CD4-positive, alpha-beta T cell (primary cell): Measurements from ENCODE around the gene PPP1R37. TPM values are rescaled to one million over a fixed set of nuclear protein-coding genes. Genes with fewer than 3 reads are reported as not detected.

Experiments
- ATAC-seq: fragments of 200-7000 bp; cut with Tn5 transposase; one replicate; pipeline ENCODE4 v1.10.0; 2022; ENCODE audit warnings: mild to moderate bottlenecking; ENCODE audit not compliant: poor library complexity
- CTCF ChIA-PET: fragments of 350-600 bp; sonication (Branson Sonifier 250); formaldehyde crosslinking; loops from one replicate; lab custom pipeline; 2021; ENCODE audit warnings: antibody characterized with exemption, inconsistent platforms; lab: Charles Lee
- POLR2A ChIA-PET: fragments of 350-600 bp; sonication (Branson Sonifier 250); formaldehyde crosslinking; loops from one replicate; lab custom pipeline; 2021; ENCODE audit warnings: antibody characterized with exemption, inconsistent platforms; lab: Charles Lee
- DNase-seq, 14 experiments: peaks; one replicate each; pipeline ENCODE4 v3.0.0-alpha.2; 2013 to 2020; ENCODE audit warnings: mixed read lengths in 2 of 14
- H3K27ac ChIP-seq, 2 donors: one replicate each; pipeline versions ENCODE4 v1.5.1 to v1.7.0; 2013; ENCODE audit warnings: low read length in 2 of 2, low read depth in 1 of 2, mild to moderate bottlenecking in 1 of 2
- H3K27me3 ChIP-seq, 2 experiments: 1 replicate in 1 of 2; 2 replicates in 1 of 2; pipeline versions ENCODE4 v1.6.1 to v1.7.0; 2013; ENCODE audit warnings: low read length in 2 of 2, control low read depth in 1 of 2, mild to moderate bottlenecking in 1 of 2, moderate library complexity in 1 of 2; ENCODE audit not compliant: insufficient read depth in 2 of 2, control insufficient read depth in 1 of 2
- H3K36me3 ChIP-seq: one replicate; pipeline ENCODE4 v1.6.1; 2013; ENCODE audit warnings: low read length, control low read depth; ENCODE audit not compliant: insufficient read depth
- H3K4me1 ChIP-seq: one replicate; pipeline ENCODE4 v1.6.1; 2013; ENCODE audit warnings: low read length, control low read depth; ENCODE audit not compliant: insufficient read depth
- H3K4me3 ChIP-seq: one replicate; pipeline ENCODE4 v1.5.1; 2013; ENCODE audit warnings: mild to moderate bottlenecking, low read length, moderate library complexity
- H3K9me3 ChIP-seq, 2 experiments: 1 replicate in 1 of 2; 2 replicates in 1 of 2; pipeline versions ENCODE4 v1.6.1 to v1.7.0; 2013; ENCODE audit warnings: low read length in 2 of 2, mild to moderate bottlenecking in 2 of 2, control low read depth in 1 of 2, moderate library complexity in 1 of 2; ENCODE audit not compliant: control insufficient read depth in 1 of 2, insufficient read depth in 1 of 2
- H3K27ac Mint-ChIP-seq: one replicate; pipeline ENCODE4 v1.8.0; 2020; ENCODE audit warnings: mixed read lengths
- H3K27me3 Mint-ChIP-seq: one replicate; pipeline ENCODE4 v1.8.0; 2021; ENCODE audit warnings: mixed read lengths
- H3K36me3 Mint-ChIP-seq: one replicate; pipeline ENCODE4 v1.8.0; 2021; ENCODE audit warnings: low read depth, mixed read lengths
- H3K4me1 Mint-ChIP-seq: one replicate; pipeline ENCODE4 v1.8.0; 2021; ENCODE audit warnings: low read depth, mixed read lengths
- H3K4me3 Mint-ChIP-seq: one replicate; pipeline ENCODE4 v1.8.0; 2020; ENCODE audit warnings: mild to moderate bottlenecking, mixed read lengths
- H3K9me3 Mint-ChIP-seq: one replicate; pipeline ENCODE4 v1.8.0; 2020; ENCODE audit warnings: mixed read lengths
- intact Hi-C, 2 experiments: fragments of 100-400 bp; cut with DNase I in 1 of 2; cut with micrococcal nuclease in 1 of 2; formaldehyde crosslinking; loops; one replicate each; pipeline versions ENCODE4 v1.15.1 to v1.9.0; 2023 to 2025; cut with DNase I, micrococcal nuclease
- total RNA-seq, 174 experiments: library from RNA in 2 of 174; stranded (reverse) in 2 of 174; gene quantifications; one replicate each; pipeline ENCODE4 v1.2.3 and lab custom pipeline; 2021 to 2026
- TF ChIP-seq, protein P1 (sequence below): fragments of 200-600 bp; IDR thresholded peaks from one replicate; pipeline ENCODE4 v1.8.0; 2022; ENCODE audit warnings: antibody characterized with exemption, mild to moderate bottlenecking

PPP1R37 gene
- total RNA-seq, 2 experiments from 2014 or later: 17.2 to 19.6 TPM

DNA sequence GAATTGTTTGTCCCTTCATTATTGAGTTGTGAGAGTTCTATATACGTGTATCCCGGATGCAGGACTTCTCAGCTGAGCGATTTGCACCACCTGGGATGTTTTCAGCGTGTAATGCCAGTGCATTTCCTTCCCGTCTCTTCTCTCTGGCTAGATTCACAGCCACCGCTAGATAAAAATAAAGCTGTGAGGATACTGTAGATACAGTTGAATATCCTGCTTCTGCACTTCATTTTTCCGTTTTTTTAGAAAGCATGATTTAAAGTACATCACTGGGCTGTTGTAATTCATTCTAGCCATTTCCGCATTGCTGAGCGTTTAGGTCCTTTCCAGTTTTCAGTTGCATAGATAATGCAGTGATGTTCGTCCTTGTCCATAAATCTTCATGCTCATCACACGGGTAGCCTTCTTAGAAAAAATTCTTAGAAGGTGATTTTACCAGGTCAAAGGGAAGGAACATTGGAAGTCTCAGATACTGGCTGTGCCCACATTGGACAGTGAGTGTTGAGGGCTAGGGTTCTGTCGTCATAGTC lies 14.7 kb downstream of the PPP1R37 start:
- DNase-seq: no peak
- POLR2A ChIA-PET: no interaction called here
- Histone ChIP-seq H3K27ac (no peak overlapping the region), H3K4me1 (peaks cover 35% of the 10 kb centered on the region), H3K27me3 (no peaks in the 10 kb centered on the region), H3K4me3 (no peak overlapping the region), H3K36me3 (no peaks in the 10 kb centered on the region), H3K9me3 (no peaks in the 10 kb centered on the region)
- no peak overlapping the region for H3K4me3 Mint-ChIP-seq
- ATAC-seq: no peak
- intact Hi-C loops: no loop called here
- no peak overlapping the region for H3K27ac Mint-ChIP-seq
- H3K4me1 Mint-ChIP-seq: peaks cover 39% of the 10 kb centered on the region
- H3K36me3 Mint-ChIP-seq: no peaks in the 10 kb centered on the region
- CTCF ChIA-PET: no interaction called here
- H3K9me3 Mint-ChIP-seq: no peaks in the 10 kb centered on the region
- TF ChIP-seq, protein P1, sequence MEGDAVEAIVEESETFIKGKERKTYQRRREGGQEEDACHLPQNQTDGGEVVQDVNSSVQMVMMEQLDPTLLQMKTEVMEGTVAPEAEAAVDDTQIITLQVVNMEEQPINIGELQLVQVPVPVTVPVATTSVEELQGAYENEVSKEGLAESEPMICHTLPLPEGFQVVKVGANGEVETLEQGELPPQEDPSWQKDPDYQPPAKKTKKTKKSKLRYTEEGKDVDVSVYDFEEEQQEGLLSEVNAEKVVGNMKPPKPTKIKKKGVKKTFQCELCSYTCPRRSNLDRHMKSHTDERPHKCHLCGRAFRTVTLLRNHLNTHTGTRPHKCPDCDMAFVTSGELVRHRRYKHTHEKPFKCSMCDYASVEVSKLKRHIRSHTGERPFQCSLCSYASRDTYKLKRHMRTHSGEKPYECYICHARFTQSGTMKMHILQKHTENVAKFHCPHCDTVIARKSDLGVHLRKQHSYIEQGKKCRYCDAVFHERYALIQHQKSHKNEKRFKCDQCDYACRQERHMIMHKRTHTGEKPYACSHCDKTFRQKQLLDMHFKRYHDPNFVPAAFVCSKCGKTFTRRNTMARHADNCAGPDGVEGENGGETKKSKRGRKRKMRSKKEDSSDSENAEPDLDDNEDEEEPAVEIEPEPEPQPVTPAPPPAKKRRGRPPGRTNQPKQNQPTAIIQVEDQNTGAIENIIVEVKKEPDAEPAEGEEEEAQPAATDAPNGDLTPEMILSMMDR: no peak
- no peaks in the 10 kb centered on the region for H3K27me3 Mint-ChIP-seq

DNA sequence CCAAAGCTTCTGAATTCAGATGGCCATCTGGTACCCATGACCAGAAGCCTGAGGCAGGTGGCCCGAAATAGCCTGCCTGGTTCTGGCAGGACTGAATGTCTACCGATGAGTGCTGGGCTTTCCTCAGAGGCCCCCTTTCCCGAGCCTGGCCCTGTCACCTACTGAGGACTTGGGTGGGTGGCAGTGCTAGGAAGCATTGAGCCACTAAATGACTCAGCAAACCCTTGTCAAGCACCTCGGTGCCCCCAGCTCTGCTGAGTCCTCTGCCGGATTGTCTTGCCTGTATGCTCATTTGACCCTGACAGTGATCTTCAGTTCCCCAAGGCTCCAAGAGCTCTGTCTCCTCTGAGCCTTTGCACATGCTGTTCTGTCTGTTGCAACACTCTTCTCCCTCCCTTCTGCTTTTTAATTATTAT lies 17.9 kb downstream of the PPP1R37 start:
- peaks cover 20% of the 10 kb centered on the region for H3K4me1 Mint-ChIP-seq
- no peak overlapping the region for H3K27ac Mint-ChIP-seq
- ChIA-PET POLR2A (no interaction called here), CTCF (no interaction called here)
- Histone ChIP-seq H3K9me3 (no peaks in the 10 kb centered on the region), H3K27ac (no peak overlapping the region), H3K36me3 (no peaks in the 10 kb centered on the region), H3K27me3 (no peaks in the 10 kb centered on the region), H3K4me3 (no peak overlapping the region), H3K4me1 (peaks cover 19% of the 10 kb centered on the region)
- DNase-seq: no peak
- no peak overlapping the region for H3K4me3 Mint-ChIP-seq
- TF ChIP-seq, protein P1: no peak
- H3K9me3 Mint-ChIP-seq: no peaks in the 10 kb centered on the region
- H3K36me3 Mint-ChIP-seq: no peaks in the 10 kb centered on the region
- ATAC-seq: no peak
- no peaks in the 10 kb centered on the region for H3K27me3 Mint-ChIP-seq
- intact Hi-C loops: no loop called here

DNA sequence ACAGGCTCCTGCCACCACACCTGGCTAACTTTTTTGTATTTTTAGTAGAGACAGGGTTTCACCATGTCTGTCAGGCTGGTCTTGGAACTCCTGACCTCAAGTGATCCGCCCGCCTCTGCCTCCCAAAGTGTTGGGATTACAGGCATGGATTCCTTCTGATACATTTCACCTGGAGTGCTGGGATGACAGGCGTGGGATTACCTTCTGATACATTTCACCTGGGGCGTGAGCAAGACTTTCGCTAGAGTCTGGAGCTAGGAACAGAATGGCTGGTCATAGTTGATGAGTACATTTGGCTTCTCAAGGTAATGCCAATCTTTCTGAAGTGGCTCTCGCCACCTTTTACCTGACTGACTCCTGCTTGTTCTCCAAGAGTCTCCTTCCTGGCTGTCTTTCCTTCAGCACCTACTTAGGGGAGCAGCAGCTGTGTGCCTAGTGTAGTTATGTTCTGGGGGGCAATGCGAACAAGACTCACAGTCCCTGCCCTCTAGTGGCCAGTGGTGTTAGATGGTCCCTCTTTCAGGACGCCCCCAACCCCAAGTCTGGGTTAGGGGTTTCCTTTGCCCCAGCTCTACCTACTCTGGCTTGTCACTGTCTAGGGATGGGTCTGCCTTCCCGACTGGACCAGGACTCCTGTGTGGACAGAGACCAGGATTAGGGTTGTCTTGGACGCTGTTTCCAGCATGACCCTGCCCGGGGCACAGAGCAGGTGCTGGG lies 19.3 kb downstream of the PPP1R37 start:
- Mint-ChIP-seq H3K27me3 (no peaks in the 10 kb centered on the region), H3K9me3 (no peaks in the 10 kb centered on the region), H3K36me3 (no peaks in the 10 kb centered on the region), H3K4me3 (no peak overlapping the region), H3K4me1 (peaks cover 31% of the 10 kb centered on the region), H3K27ac (no peak overlapping the region)
- no peak for DNase-seq
- no peak for ATAC-seq
- no peak overlapping the region for H3K4me3 ChIP-seq
- intact Hi-C loops: no loop called here
- H3K27ac ChIP-seq: no peak overlapping the region
- H3K36me3 ChIP-seq: no peaks in the 10 kb centered on the region
- H3K9me3 ChIP-seq: no peaks in the 10 kb centered on the region
- no peaks in the 10 kb centered on the region for H3K27me3 ChIP-seq
- ChIA-PET CTCF (no interaction called here), POLR2A (no interaction called here)
- peaks cover 33% of the 10 kb centered on the region for H3K4me1 ChIP-seq
- TF ChIP-seq, protein P1: no peak
